OCI-LY7 (cell line): ENCODE results near the gene GRK5. TPM values are rescaled to one million over a fixed set of nuclear protein-coding genes. Genes with fewer than 3 reads are reported as not detected.

ENCODE experiments used
- BruUV-seq: library from RNA; stranded (reverse); fragments of 400-500 nt; replicated peaks from 2 replicates; lab custom pipeline; 2021; lab: Mats Ljungman, UMichigan
- CTCF ChIA-PET: fragments of 300-600 bp; sonication (Branson Sonifier 250); formaldehyde crosslinking; loops from one replicate; lab custom pipeline; 2022; ENCODE audit warnings: antibody characterized with exemption; ENCODE audit not compliant: unreplicated experiment; lab: Charles Lee
- POLR2A ChIA-PET: fragments of 300-600 bp; sonication (Branson Sonifier 250); formaldehyde crosslinking; loops from one replicate; lab custom pipeline; 2022; ENCODE audit warnings: antibody characterized with exemption; lab: Charles Lee
- DNase-seq: peaks from one replicate; pipeline ENCODE4 v3.0.0-alpha.2; 2015; ENCODE audit warnings: low spot score
- H2AFZ ChIP-seq: fragments of 200-600 bp; sonication (generic), shearing (Covaris generic); 2 replicates; pipeline ENCODE4 v1.6.1; 2014; ENCODE audit warnings: mild to moderate bottlenecking, antibody characterized with exemption, low read length, moderate library complexity
- H3K27ac ChIP-seq: fragments of 200-600 bp; sonication (generic); 2 replicates; pipeline ENCODE4 v1.5.1; 2014; ENCODE audit warnings: mixed run types, low read depth, mild to moderate bottlenecking, moderate library complexity, low read length, inconsistent platforms; ENCODE audit not compliant: poor library complexity, severe bottlenecking
- H3K36me3 ChIP-seq: fragments of 200-600 bp; sonication (generic); 2 replicates; pipeline ENCODE4 v1.6.1; 2014; ENCODE audit warnings: mild to moderate bottlenecking, antibody characterized with exemption, low read length, moderate library complexity, mixed read lengths; ENCODE audit not compliant: insufficient read depth
- H3K4me1 ChIP-seq: fragments of 200-600 bp; sonication (generic); 2 replicates; pipeline ENCODE4 v1.5.1; 2014; ENCODE audit warnings: mild to moderate bottlenecking, low read length; ENCODE audit not compliant: insufficient read depth, poor library complexity, severe bottlenecking
- H3K4me2 ChIP-seq: fragments of 200-600 bp; sonication (generic); 2 replicates; pipeline ENCODE4 v1.6.1; 2014; ENCODE audit warnings: mild to moderate bottlenecking, low read length
- H3K4me3 ChIP-seq: fragments of 200-600 bp; sonication (generic); 2 replicates; pipeline ENCODE4 v1.5.1; 2014; ENCODE audit warnings: mild to moderate bottlenecking, low read depth, low read length; ENCODE audit not compliant: poor library complexity, severe bottlenecking
- H3K79me2 ChIP-seq: fragments of 200-600 bp; sonication (generic); 2 replicates; pipeline ENCODE4 v1.6.1; 2016; ENCODE audit warnings: low read depth, mild to moderate bottlenecking, low read length, moderate library complexity, mixed read lengths; ENCODE audit not compliant: insufficient read depth
- H3K9me2 ChIP-seq: fragments of 200-600 bp; sonication (generic); 2 replicates; pipeline ENCODE4 v1.6.1; 2016; ENCODE audit warnings: mild to moderate bottlenecking, low read length, mixed read lengths; ENCODE audit not compliant: insufficient read depth
- H3K9me3 ChIP-seq: fragments of 200-600 bp; sonication (generic); 2 replicates; pipeline ENCODE4 v1.6.1; 2014; ENCODE audit warnings: mild to moderate bottlenecking, mixed run types, low read length, mixed read lengths
- H4K20me1 ChIP-seq: fragments of 200-600 bp; sonication (generic); 2 replicates; pipeline ENCODE4 v1.6.1; 2014; ENCODE audit warnings: mild to moderate bottlenecking, antibody characterized with exemption, low read length, moderate library complexity, mixed read lengths; ENCODE audit not compliant: insufficient read depth
- EZH2phosphoT487 ChIP-seq: fragments of 200-600 bp; sonication (generic); IDR thresholded peaks from 2 replicates; pipeline ENCODE4 v1.6.1; 2018; ENCODE audit warnings: low read depth, borderline replicate concordance, mild to moderate bottlenecking, mixed run types, antibody characterized with exemption, low read length, moderate library complexity, mixed read lengths
- intact Hi-C: fragments of 100-400 bp; cut with micrococcal nuclease; formaldehyde crosslinking; loops from one replicate; pipeline ENCODE4 v1.10.0; 2022; ENCODE audit not compliant: unreplicated experiment
- total RNA-seq, 2 experiments: library from RNA; depleted of rRNA in 1 of 2; stranded (reverse); fragments of >200 nt in 1 of 2; shearing (Covaris generic) in 1 of 2; gene quantifications; 2 replicates each; pipeline ENCODE4 v1.2.3, GENCODE V29; 2014 to 2022
- TF ChIP-seq, protein P1 (sequence below): fragments of 200-600 bp; sonication (generic); conservative IDR thresholded peaks from 2 replicates; pipeline ENCODE4 v1.5.1; 2014; ENCODE audit warnings: mild to moderate bottlenecking, antibody characterized with exemption, low read length, moderate library complexity, mixed read lengths

GRK5 gene
- total RNA-seq, 2 experiments from 2014 or later, result 4.7 to 10.2 TPM

DNA sequence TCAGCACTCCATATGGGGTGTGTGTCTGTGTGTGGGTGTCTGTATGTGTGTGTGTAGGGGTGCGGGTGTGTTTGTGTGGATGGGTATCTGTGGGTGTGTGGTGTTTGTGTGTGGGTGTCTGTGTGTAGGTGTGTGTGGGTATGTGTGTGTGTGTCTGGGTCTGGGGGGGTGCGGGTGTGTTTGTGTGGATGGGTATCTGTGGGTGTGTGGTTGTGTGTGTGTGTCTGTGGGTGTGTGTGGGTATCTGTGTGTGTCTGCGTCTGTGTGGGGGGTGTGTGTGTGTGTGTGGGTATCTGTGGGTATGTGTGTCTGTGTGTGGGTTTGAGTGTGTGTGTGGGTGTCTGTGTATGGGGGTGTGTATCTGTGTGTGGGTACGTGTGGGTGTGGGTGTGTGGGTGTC is 186.5 kb downstream of the GRK5 start:
- TF ChIP-seq, protein P1, sequence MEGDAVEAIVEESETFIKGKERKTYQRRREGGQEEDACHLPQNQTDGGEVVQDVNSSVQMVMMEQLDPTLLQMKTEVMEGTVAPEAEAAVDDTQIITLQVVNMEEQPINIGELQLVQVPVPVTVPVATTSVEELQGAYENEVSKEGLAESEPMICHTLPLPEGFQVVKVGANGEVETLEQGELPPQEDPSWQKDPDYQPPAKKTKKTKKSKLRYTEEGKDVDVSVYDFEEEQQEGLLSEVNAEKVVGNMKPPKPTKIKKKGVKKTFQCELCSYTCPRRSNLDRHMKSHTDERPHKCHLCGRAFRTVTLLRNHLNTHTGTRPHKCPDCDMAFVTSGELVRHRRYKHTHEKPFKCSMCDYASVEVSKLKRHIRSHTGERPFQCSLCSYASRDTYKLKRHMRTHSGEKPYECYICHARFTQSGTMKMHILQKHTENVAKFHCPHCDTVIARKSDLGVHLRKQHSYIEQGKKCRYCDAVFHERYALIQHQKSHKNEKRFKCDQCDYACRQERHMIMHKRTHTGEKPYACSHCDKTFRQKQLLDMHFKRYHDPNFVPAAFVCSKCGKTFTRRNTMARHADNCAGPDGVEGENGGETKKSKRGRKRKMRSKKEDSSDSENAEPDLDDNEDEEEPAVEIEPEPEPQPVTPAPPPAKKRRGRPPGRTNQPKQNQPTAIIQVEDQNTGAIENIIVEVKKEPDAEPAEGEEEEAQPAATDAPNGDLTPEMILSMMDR, result no peak
- no peak for TF ChIP-seq EZH2phosphoT487
- ChIA-PET POLR2A (no interaction called here), CTCF (no interaction called here)
- H3K9me3 ChIP-seq, result no peaks in the 10 kb centered on the region
- no peak overlapping the region for H3K27ac ChIP-seq
- no peaks in the 10 kb centered on the region for H3K9me2 ChIP-seq
- H4K20me1 ChIP-seq, result no peaks in the 10 kb centered on the region
- BruUV-seq, result no TSS peak
- no peak overlapping the region for H3K4me2 ChIP-seq
- no peak for DNase-seq
- intact Hi-C loops, result no loop called here
- H3K36me3 ChIP-seq, result no peaks in the 10 kb centered on the region
- no peak overlapping the region for H3K4me3 ChIP-seq
- H3K4me1 ChIP-seq, result peaks cover 18% of the 10 kb centered on the region
- no peak overlapping the region for H2AFZ ChIP-seq
- H3K79me2 ChIP-seq, result no peaks in the 10 kb centered on the region

DNA sequence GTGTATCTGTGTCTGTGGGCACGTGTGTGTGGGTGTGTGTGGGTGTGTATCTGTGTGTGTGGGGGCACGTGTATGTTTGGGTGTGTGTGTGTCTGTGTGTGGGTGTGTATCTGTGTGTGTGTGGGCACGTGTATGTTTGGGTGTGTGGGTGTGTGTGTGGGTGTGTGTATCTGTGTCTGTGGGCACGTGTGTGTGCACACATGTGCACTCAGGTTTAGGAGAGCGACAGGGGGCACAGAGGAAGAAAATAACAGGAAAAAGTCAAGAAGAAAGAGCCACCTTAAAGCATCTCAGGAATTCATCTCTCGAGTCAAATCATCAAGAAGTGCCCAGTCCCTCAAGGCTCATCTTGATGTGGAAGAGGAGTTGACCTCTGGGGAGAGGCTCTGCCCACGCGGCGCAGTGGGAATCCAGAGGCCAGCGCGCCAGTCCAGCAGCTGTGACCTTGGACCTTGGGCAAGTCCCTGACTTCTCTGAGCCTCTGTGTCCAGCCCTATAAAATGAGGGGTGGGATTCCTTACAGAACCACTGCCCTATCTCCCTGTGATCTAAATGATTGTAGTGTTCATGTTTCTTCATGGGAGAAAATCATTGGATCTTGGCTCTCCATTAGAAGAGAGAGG is 187.4 kb downstream of the GRK5 start:
- ChIA-PET POLR2A (no interaction called here), CTCF (no interaction called here)
- no peak overlapping the region for H2AFZ ChIP-seq
- BruUV-seq, result no TSS peak
- no peaks in the 10 kb centered on the region for H3K79me2 ChIP-seq
- no peaks in the 10 kb centered on the region for H3K9me2 ChIP-seq
- H3K9me3 ChIP-seq, result no peaks in the 10 kb centered on the region
- no peak overlapping the region for H3K4me2 ChIP-seq
- no peaks in the 10 kb centered on the region for H4K20me1 ChIP-seq
- no peak overlapping the region for H3K27ac ChIP-seq
- intact Hi-C loops, result no loop called here
- no peak overlapping the region for H3K4me3 ChIP-seq
- no peak for DNase-seq
- no peaks in the 10 kb centered on the region for H3K36me3 ChIP-seq
- H3K4me1 ChIP-seq, result peaks cover 18% of the 10 kb centered on the region
- TF ChIP-seq EZH2phosphoT487, result no peak
- TF ChIP-seq, protein P1, result no peak

DNA sequence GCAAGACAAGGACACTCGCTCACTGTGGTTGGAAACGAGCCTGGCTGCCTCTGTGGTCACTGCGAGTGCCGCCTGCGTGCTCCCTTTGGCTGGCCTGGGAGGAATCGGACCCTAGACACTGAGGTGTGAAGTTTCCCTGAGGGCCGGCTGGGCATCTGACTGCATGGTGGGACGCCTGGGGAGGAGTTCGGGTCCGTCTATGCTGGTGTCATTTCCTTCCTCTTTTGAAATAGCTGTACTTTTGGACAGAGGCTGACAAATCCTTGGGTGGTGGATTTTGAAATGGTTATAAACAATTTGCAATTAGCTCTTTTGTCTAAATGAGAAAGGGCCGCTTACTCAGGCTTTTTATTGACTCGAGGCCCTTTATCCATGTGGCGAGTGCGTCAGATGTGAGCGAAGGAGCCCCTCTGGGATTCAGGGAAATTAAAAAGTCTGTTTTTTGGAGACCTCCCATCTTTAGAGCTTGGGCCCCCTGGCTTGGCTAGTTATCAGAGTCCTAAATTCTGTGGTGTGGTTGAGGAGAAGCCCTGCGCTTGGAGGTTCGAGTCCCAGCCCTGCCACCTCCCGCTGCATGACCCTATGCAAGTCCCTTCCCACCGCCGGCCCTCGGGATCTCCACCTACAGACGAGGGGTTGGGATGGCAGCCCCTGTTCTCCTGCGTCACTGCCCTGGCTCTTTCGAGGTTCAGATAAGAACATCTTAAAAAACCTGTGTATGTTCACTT is 188.1 kb downstream of the GRK5 start:
- no TSS peak for BruUV-seq
- POLR2A ChIA-PET, result interaction anchor here (1.4 kb wide), 1 partner anchor 11 kb away, joined by 5 read pairs; no protein-coding TSS in a partner anchor
- Histone ChIP-seq H2AFZ (no peak overlapping the region), H3K36me3 (no peaks in the 10 kb centered on the region), H3K9me2 (no peaks in the 10 kb centered on the region), H3K4me3 (no peak overlapping the region), H3K27ac (no peak overlapping the region), H3K9me3 (no peaks in the 10 kb centered on the region), H3K4me1 (peaks cover 18% of the 10 kb centered on the region), H3K4me2 (no peak overlapping the region), H3K79me2 (no peaks in the 10 kb centered on the region), H4K20me1 (no peaks in the 10 kb centered on the region)
- intact Hi-C loops, result no loop called here
- DNase-seq, result no peak
- TF ChIP-seq, protein P1, result no peak
- no peak for TF ChIP-seq EZH2phosphoT487
- CTCF ChIA-PET, result no interaction called here
